GM12875 (cell line): ENCODE data around the gene LGALS4.
"Not testable (repeated sequence)": the region's sequence is repeated elsewhere in the genome, so short reads cannot be mapped to it uniquely, and the experiment has no call there.

ENCODE experiments used
- H3K4me3 ChIP-seq: one replicate; pipeline ENCODE4 v1.5.1; 2011; ENCODE audit warnings: low read depth, low read length, control low read depth
- CTCF ChIP-seq: IDR thresholded peaks from 2 replicates; pipeline ENCODE4 v1.5.1; 2011; ENCODE audit warnings: low read depth, mild to moderate bottlenecking, control low read depth, inconsistent platforms, low read length, moderate library complexity, borderline replicate concordance; ENCODE audit not compliant: insufficient read depth

Gene LGALS4

GRCh38 chr19:38773469-38774177, 39.1 kb downstream of the LGALS4 start, which contains the start of gene LGALS7:
LGALS7 (minus strand) TSS chr19:38773517; CDS start chr19:38773492, 25 bp downstream.
- no peak within 1 kb of the TSS for H3K4me3 ChIP-seq
- no peak for TF ChIP-seq CTCF

- H3K4me3 ChIP-seq: not testable (repeated sequence)
Observed at GRCh38 chr19:38771569-38771968, 41.2 kb downstream of the LGALS4 start.

- not testable (repeated sequence) for H3K4me3 ChIP-seq
Observed at GRCh38 chr19:38770949-38771275, 41.8 kb downstream of the LGALS4 start.

- peak overlapping the region; percentile 5 for H3K4me3 ChIP-seq
Observed at GRCh38 chr19:38770228-38770948, 42.4 kb downstream of the LGALS4 start.

GRCh38 chr19:38769635-38770211, 43.0 kb downstream of the LGALS4 start:
- TF ChIP-seq CTCF: peak; percentile 78
- peak overlapping the region; percentile 5 for H3K4me3 ChIP-seq

- no peak for TF ChIP-seq CTCF
- no peak overlapping the region for H3K4me3 ChIP-seq
Observed at GRCh38 chr19:38766276-38767047, 46.3 kb downstream of the LGALS4 start.

GRCh38 chr19:38765214-38765613, 47.5 kb downstream of the LGALS4 start:
- no peak overlapping the region for H3K4me3 ChIP-seq
- TF ChIP-seq CTCF: no peak

GRCh38 chr19:38763795-38764220, 48.9 kb downstream of the LGALS4 start:
- TF ChIP-seq CTCF: no peak
- no peak overlapping the region for H3K4me3 ChIP-seq

GRCh38 chr19:38761884-38762389, 50.8 kb downstream of the LGALS4 start:
- not testable (repeated sequence) for H3K4me3 ChIP-seq

- H3K4me3 ChIP-seq: not testable (repeated sequence)
Observed at GRCh38 chr19:38760805-38761517, 51.8 kb downstream of the LGALS4 start.
